Measurements from ENCODE around the gene CDK11B.

CDK11B gene

GRCh38 chr1:1617925-1618324 lies 40.9 kb downstream of the CDK11B start:
- no peak overlapping the region for H3K27ac ChIP-seq
- no peak overlapping the region for H3K4me3 ChIP-seq (ENCODE audit: low read depth in 1 of 2, low read length in 1 of 2)
- no peaks in the 10 kb centered on the region for H3K27me3 ChIP-seq
- H3K36me3 ChIP-seq: no peaks in the 10 kb centered on the region
- no peak for TF ChIP-seq CTCF (IDR thresholded peaks at IDR 0.05)
- H3K4me1 ChIP-seq (ENCODE audit: control insufficient read depth in 1 of 2, insufficient read depth in 1 of 2, low read depth in 1 of 2, low read length in 1 of 2): peaks cover 27 to 30% of the 10 kb centered on the region in 2 experiments
- H3K9me3 ChIP-seq: no peaks in the 10 kb centered on the region

- Histone ChIP-seq H3K27me3 (no peaks in the 10 kb centered on the region), H3K36me3 (no peaks in the 10 kb centered on the region), H3K4me1 (ENCODE audit: control insufficient read depth in 1 of 2, insufficient read depth in 1 of 2, low read depth in 1 of 2, low read length in 1 of 2) (peaks cover 27 to 30% of the 10 kb centered on the region in 2 experiments), H3K4me3 (ENCODE audit: low read depth in 1 of 2, low read length in 1 of 2) (no peak overlapping the region), H3K9me3 (no peaks in the 10 kb centered on the region), H3K27ac (no peak overlapping the region)
- TF ChIP-seq CTCF (IDR thresholded peaks at IDR 0.05): no peak
Observed at GRCh38 chr1:1617516-1617915, 41.3 kb downstream of the CDK11B start.

- Histone ChIP-seq H3K9me3 (no peaks in the 10 kb centered on the region), H3K36me3 (no peaks in the 10 kb centered on the region), H3K4me3 (ENCODE audit: low read depth in 1 of 2, low read length in 1 of 2) (peak overlapping the region; percentile 82 to 99), H3K27ac (no peak overlapping the region), H3K4me1 (ENCODE audit: control insufficient read depth in 1 of 2, insufficient read depth in 1 of 2, low read depth in 1 of 2, low read length in 1 of 2) (peaks cover 27 to 30% of the 10 kb centered on the region in 2 experiments), H3K27me3 (no peaks in the 10 kb centered on the region)
- TF ChIP-seq CTCF (IDR thresholded peaks at IDR 0.05): no peak
Observed at GRCh38 chr1:1616838-1617237, 42.0 kb downstream of the CDK11B start.

- no peak for TF ChIP-seq CTCF (IDR thresholded peaks at IDR 0.05)
- Histone ChIP-seq H3K36me3 (no peaks in the 10 kb centered on the region), H3K4me1 (ENCODE audit: control insufficient read depth in 1 of 2, insufficient read depth in 1 of 2, low read depth in 1 of 2, low read length in 1 of 2) (peaks cover 27 to 30% of the 10 kb centered on the region in 2 experiments), H3K9me3 (no peaks in the 10 kb centered on the region), H3K4me3 (ENCODE audit: low read depth in 1 of 2, low read length in 1 of 2) (peak overlapping the region; percentile 82 to 99), H3K27me3 (no peaks in the 10 kb centered on the region), H3K27ac (peak overlapping the region; percentile 99)
Observed at GRCh38 chr1:1616045-1616790, 42.6 kb downstream of the CDK11B start.

GRCh38 chr1:1615256-1616044 lies 43.4 kb downstream of the CDK11B start, which contains the start of gene MIB2:
Gene MIB2, plus strand, starts transcription at chr1:1615500. Its CDS starts 7,953 bp downstream, at chr1:1623453.
- Histone ChIP-seq H3K27ac (peak within 1 kb of the TSS; percentile 99), H3K4me3 (ENCODE audit: low read depth in 1 of 2, low read length in 1 of 2) (peak within 1 kb of the TSS; percentile 82 to 99), H3K4me1 (ENCODE audit: control insufficient read depth in 1 of 2, insufficient read depth in 1 of 2, low read depth in 1 of 2, low read length in 1 of 2) (peaks cover 29 to 32% of the 10 kb centered on the region in 2 experiments), H3K9me3 (no peaks in the 10 kb centered on the region), H3K27me3 (no peaks in the 10 kb centered on the region), H3K36me3 (no peaks in the 10 kb centered on the region)
- no peak for TF ChIP-seq CTCF (IDR thresholded peaks at IDR 0.05)

All from neutrophil (primary cell).